ENCODE measurements around the gene IFT52. TPM values are rescaled to one million over a fixed set of nuclear protein-coding genes. Genes with fewer than 3 reads are reported as not detected.

Gene IFT52, protein sequence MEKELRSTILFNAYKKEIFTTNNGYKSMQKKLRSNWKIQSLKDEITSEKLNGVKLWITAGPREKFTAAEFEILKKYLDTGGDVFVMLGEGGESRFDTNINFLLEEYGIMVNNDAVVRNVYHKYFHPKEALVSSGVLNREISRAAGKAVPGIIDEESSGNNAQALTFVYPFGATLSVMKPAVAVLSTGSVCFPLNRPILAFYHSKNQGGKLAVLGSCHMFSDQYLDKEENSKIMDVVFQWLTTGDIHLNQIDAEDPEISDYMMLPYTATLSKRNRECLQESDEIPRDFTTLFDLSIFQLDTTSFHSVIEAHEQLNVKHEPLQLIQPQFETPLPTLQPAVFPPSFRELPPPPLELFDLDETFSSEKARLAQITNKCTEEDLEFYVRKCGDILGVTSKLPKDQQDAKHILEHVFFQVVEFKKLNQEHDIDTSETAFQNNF
- polyA plus RNA-seq (2011; rRNA removed) = 47.4 and 47.6 TPM in 2 replicates
- 31.1 and 32.9 TPM in 2 replicates for polyA minus RNA-seq (2011; rRNA and poly(A)+ RNA removed)

DNA sequence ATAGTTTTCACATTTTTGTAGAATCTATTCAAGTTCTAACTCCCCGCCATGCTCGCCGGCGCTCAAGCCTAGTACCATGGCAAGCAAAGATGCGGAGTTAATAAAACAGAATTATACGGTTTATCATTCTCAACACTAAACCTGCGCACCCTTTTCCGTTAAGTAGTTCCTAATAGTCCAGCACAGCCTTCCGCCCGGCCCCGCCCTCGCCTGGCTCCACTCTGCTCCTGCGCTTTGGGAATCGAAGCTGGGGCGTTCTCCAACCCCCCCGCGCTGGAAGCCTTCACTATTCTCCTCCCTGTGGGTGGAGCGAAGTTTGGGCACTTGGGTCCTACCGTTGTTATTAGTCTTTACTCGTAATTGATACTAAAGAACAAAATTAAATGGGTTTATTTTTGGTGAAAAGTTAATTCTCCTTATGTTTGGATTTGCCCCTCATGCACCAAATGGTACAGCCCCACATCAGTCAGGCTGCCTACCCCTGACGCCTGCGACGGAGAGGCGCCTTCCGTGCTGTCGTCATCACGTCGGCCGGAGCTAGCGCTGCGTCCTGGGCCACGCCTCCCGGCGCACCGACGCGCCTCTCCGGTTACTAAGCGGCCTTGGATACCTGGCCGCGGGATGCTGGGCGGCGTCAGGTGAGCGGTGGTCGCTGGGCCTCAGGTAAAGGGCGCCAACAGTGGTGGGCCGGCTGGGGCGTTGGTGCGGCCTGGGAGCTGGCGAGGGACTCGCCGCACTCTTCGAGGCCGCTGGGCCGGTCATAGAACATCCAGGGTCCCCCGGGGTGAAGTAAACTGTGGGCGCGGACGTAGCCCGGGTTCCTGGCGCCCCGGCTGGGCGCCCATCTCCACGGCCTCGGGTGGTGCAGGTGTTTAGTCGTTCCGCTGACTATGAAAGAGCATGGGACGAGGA is at the start of gene IFT52:
TSS of gene IFT52 (plus strand) at position 546 of the 912 bp plus-strand sequence. CDS start 3,762 bp downstream, outside the sequence.
- CTCF ChIA-PET = interaction anchor here (2.6 kb wide), 1 partner anchor 53 kb away, joined by 12 read pairs; no protein-coding TSS in a partner anchor
- DNase-seq (ENCODE audit: low read depth) = peak; percentile 43
- POLR2A ChIA-PET = interaction anchor here (0.6 to 1.3 kb wide), 3 partner anchors 116 to 1966 kb away, joined by 4 to 6 read pairs (median 5); no protein-coding TSS in a partner anchor
- TF ChIP-seq, protein P1, sequence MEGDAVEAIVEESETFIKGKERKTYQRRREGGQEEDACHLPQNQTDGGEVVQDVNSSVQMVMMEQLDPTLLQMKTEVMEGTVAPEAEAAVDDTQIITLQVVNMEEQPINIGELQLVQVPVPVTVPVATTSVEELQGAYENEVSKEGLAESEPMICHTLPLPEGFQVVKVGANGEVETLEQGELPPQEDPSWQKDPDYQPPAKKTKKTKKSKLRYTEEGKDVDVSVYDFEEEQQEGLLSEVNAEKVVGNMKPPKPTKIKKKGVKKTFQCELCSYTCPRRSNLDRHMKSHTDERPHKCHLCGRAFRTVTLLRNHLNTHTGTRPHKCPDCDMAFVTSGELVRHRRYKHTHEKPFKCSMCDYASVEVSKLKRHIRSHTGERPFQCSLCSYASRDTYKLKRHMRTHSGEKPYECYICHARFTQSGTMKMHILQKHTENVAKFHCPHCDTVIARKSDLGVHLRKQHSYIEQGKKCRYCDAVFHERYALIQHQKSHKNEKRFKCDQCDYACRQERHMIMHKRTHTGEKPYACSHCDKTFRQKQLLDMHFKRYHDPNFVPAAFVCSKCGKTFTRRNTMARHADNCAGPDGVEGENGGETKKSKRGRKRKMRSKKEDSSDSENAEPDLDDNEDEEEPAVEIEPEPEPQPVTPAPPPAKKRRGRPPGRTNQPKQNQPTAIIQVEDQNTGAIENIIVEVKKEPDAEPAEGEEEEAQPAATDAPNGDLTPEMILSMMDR (IDR thresholded peaks at IDR 0.05; ENCODE audit: insufficient read depth, low read depth, low read length) = no peak
- Histone ChIP-seq H3K36me3 (ENCODE audit: control insufficient read depth, insufficient read depth, low read length) (no peaks in the 10 kb centered on the region; the same call in 1 of the 2 replicates), H3K4me3 (ENCODE audit: low read depth, low read length) (peak within 1 kb of the TSS; percentile 96), H3K27me3 (ENCODE audit: control insufficient read depth, insufficient read depth, low read length) (no peaks in the 10 kb centered on the region)

DNA sequence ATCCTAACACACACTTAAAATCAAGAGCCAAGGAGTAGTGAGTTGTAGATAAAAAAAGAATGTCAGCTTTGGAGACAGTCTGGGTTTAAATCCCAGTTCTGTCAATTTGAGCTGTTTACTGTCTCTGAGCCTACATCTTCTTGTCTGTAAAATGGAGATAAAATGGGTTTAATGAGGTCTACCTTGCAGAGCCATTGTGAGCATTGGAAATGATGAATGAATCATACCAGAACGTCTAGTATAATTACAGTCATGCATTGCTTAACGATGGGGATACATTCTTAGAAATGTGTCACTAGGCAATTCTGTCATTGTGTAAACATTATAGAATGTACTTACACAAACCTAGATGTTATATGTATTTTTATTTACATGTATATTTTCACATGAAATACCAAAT is 49.5 kb upstream of the IFT52 start:
- TF ChIP-seq, protein P1 (IDR thresholded peaks at IDR 0.05; ENCODE audit: insufficient read depth, low read depth, low read length) = no peak
- no peak for DNase-seq (ENCODE audit: low read depth)
- ChIA-PET POLR2A (no interaction called here), CTCF (interaction anchor here (3.7 to 6.8 kb wide), 2 partner anchors 18 to 150 kb away, joined by 27 to 119 read pairs; partner anchors contain the start of gene SGK2)
- Histone ChIP-seq H3K4me3 (ENCODE audit: low read depth, low read length) (no peak overlapping the region), H3K27me3 (ENCODE audit: control insufficient read depth, insufficient read depth, low read length) (no peaks in the 10 kb centered on the region), H3K36me3 (ENCODE audit: control insufficient read depth, insufficient read depth, low read length) (no peaks in the 10 kb centered on the region; the same call in 1 of the 2 replicates)

DNA sequence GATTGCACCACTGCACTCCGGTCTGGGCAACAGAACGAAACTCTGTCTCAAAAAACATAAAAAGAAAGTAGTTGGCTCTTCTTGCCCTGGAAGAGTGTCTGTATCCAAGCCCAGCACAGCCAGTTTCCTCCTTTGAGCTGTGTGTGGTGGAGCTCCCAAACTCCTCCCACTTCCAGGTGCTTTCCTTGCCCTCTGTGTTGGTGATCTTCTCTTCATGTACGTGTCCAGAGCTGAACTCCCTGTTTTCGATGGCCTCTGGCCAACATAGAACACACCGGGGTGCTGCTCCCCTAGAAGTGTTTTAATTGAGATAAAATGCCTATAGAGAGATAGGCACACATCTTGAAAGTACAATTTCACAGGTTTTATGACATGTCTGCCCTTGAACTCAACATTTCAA is 48.6 kb upstream of the IFT52 start:
- POLR2A ChIA-PET = no interaction called here
- no peak for DNase-seq (ENCODE audit: low read depth)
- Histone ChIP-seq H3K36me3 (ENCODE audit: control insufficient read depth, insufficient read depth, low read length) (no peaks in the 10 kb centered on the region; the same call in 1 of the 2 replicates), H3K4me3 (ENCODE audit: low read depth, low read length) (no peak overlapping the region), H3K27me3 (ENCODE audit: control insufficient read depth, insufficient read depth, low read length) (no peaks in the 10 kb centered on the region)
- CTCF ChIA-PET = no interaction called here
- TF ChIP-seq, protein P1 (IDR thresholded peaks at IDR 0.05; ENCODE audit: insufficient read depth, low read depth, low read length) = no peak

DNA sequence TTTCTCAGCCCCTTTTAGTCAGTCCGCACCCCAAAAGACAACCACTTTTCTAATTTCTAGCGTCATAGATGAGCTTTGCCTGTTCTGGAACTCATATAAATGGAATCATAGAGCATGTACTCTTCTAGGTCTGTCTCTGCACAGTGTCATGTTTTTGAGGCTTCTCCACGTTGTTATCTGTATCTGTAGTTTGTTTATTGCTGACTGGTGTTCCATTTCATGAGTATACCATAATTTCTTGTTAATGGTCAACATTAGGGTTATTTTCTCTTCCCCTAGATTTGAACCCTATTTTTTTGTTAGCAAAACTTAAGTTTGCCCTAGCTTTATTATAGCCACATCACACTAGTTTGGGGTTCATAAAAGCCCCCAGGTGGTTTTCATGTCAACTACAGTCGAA is 48.1 kb upstream of the IFT52 start:
- no peak for DNase-seq (ENCODE audit: low read depth)
- Histone ChIP-seq H3K4me3 (ENCODE audit: low read depth, low read length) (no peak overlapping the region), H3K36me3 (ENCODE audit: control insufficient read depth, insufficient read depth, low read length) (no peaks in the 10 kb centered on the region; the same call in 1 of the 2 replicates), H3K27me3 (ENCODE audit: control insufficient read depth, insufficient read depth, low read length) (no peaks in the 10 kb centered on the region)
- ChIA-PET CTCF (no interaction called here), POLR2A (no interaction called here)
- TF ChIP-seq, protein P1 (IDR thresholded peaks at IDR 0.05; ENCODE audit: insufficient read depth, low read depth, low read length) = no peak
